Mucosa of descending colon (tissue), 3 donors: ENCODE results near the gene NXF1. TPM values are rescaled to one million over a fixed set of nuclear protein-coding genes. Genes with fewer than 3 reads are reported as not detected.

Experiments
- ATAC-seq: fragments of 200-7000 bp; cut with Tn5 transposase; one replicate; pipeline ENCODE4 v1.9.1; 2020; ENCODE audit warnings: mild to moderate bottlenecking, moderate library complexity
- DNase-seq, 3 donors: peaks; one replicate each; pipeline ENCODE4 v3.0.0-alpha.2; 2020
- H3K36me3 ChIP-seq: fragments of 200-600 bp; one replicate; pipeline ENCODE4 v1.8.0; 2021; ENCODE audit warnings: low read depth, mild to moderate bottlenecking
- H3K4me1 ChIP-seq: fragments of 200-600 bp; one replicate; pipeline ENCODE4 v1.8.0; 2021; ENCODE audit warnings: low read depth, mild to moderate bottlenecking
- H3K4me3 ChIP-seq: fragments of 200-600 bp; one replicate; pipeline ENCODE4 v1.8.0; 2021; ENCODE audit warnings: mild to moderate bottlenecking
- H3K9me3 ChIP-seq: fragments of 200-600 bp; one replicate; pipeline ENCODE4 v1.8.0; 2021; ENCODE audit warnings: mild to moderate bottlenecking
- CTCF ChIP-seq: fragments of 200-600 bp; IDR thresholded peaks from one replicate; pipeline ENCODE4 v1.8.0; 2022; ENCODE audit warnings: antibody characterized with exemption, mild to moderate bottlenecking
- intact Hi-C, 2 donors: fragments of 100-400 bp; cut with DNase I in 1 of 2; cut with micrococcal nuclease in 1 of 2; formaldehyde crosslinking; loops; one replicate each; pipeline versions ENCODE4 v1.11.0 to v1.11.1; 2022; cut with DNase I, micrococcal nuclease
- total RNA-seq, 3 donors: library from RNA; stranded (reverse); fragmentation: NEBNext Ultra II Directional in 2 of 3; extraction: Animal tissue kit (Norgen Biotek cat#: 25700) in 2 of 3; gene quantifications; one replicate each; pipeline versions ENCODE4 v1.2.1 to v1.2.4, GENCODE V29; 2021 to 2023
- donor health status: DM: no; HTN: no; CAD: no; lungs with moderate emphysema.
- donor health status: DM: no; HTN: no; CAD: no.
- donor health status: DM: no; HTN: yes; CAD: no.

NXF1 gene
- total RNA-seq, 3 donors from 2014 or later: 46.7 to 103 (median 55.0) TPM

GRCh38 chr11:62757846-62758788 is 47.1 kb downstream of the NXF1 start:
- no peaks in the 10 kb centered on the region for H3K9me3 ChIP-seq
- intact Hi-C loops: no loop called here
- no peaks in the 10 kb centered on the region for H3K36me3 ChIP-seq
- peaks cover 18% of the 10 kb centered on the region for H3K4me1 ChIP-seq
- DNase-seq (no peak), ATAC-seq (no peak)
- TF ChIP-seq CTCF: no peak
- H3K4me3 ChIP-seq: no peak overlapping the region

- intact Hi-C loops: no loop called here
- no peaks in the 10 kb centered on the region for H3K36me3 ChIP-seq
- no peak for ATAC-seq
- H3K4me1 ChIP-seq: peaks cover 13% of the 10 kb centered on the region
- no peaks in the 10 kb centered on the region for H3K9me3 ChIP-seq
- TF ChIP-seq CTCF: no peak
- no peak overlapping the region for H3K4me3 ChIP-seq
- no peak for DNase-seq
These were observed 50.1 kb downstream of the NXF1 start for GRCh38 chr11:62755086-62755615.

DNA sequence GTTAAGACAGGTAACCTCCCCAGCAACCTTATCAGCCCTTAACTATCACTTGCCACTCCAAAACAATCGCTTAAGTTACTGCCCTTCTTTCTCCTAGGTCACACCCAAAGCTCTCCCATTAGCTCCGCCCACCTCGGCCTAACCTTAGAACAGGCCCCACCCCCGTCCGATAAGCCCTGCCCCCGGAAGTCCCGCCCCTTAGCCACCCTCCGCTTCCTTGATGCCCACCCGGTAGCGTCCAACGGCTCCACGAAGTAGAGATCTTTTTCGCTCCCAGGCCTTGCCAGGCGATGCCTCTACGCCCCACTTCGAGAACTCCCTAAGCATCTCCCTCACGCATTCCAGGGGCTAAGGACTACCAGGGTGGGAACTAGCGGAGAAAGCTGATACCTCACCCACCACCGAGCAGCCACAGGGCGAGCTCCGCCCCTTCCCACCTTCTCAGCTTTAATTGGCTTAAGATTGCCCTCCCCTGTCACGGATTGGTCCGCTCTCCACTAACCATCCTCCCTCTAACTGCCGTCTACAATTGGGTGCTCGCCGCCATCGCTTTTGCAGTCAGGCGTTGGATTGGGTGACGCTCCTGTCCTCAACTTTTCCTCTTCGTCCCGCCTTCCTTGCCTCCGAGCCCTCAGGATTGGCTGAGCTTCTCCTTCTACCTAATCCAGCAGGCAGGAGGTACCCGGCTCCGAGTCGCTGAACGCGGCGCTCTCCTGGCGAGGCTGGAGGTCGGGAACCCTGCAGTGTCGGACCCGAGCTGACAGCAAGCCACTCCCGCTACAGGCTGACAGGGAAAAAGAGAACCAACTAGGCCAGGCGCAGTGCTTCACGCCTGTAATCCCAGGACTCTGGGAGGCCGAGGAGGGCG is 51.3 kb downstream of the NXF1 start, which contains the start of gene ZBTB3:
Gene ZBTB3 (minus strand): TSS at position 425 of the 868 bp plus-strand sequence. CDS start 496 bp downstream, outside the sequence.
- ATAC-seq (peak; percentile 96), DNase-seq (peak; percentile 97 to 98 (median 97))
- Histone ChIP-seq H3K4me1 (peaks cover 13% of the 10 kb centered on the region), H3K4me3 (peak within 1 kb of the TSS; percentile 16), H3K36me3 (no peaks in the 10 kb centered on the region), H3K9me3 (no peaks in the 10 kb centered on the region)
- intact Hi-C loops: no loop called here
- TF ChIP-seq CTCF: no peak

DNA sequence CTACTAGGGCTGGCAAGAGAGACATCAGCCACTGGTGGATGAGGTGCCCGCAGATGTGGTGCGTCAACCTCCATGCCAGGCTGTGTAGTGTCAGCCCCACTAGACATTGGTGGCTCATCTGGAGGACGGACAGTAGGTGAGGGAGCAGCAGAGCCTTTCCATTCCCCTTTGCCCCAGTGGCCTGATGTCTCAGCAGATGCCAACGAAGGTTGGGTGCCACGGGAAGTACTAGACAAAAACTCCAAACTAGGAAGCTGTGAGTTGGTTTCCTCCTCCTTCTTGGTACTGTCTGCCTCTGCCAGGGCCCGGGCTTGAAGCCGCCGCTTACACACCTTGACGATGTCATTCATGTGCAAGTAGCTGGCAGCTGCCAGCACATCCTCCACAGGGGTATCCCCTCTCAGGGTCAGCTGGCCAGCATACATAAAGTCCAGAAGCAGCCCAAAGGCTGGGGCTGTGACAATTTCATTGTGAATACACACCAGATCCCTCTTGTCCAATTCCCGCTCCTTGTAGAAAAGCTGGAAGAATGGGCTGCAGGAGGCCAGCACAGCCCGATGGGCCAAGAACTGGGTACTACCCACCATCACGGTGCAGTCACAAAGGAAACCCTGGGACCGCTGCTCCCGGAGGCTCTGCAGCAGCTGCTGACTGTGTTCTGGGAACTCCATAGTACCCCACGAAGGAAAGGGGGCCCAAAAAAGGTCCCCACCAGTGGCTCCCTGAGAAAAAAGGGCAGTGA is 52.1 kb downstream of the NXF1 start:
- TF ChIP-seq CTCF: no peak
- peaks cover 13% of the 10 kb centered on the region for H3K4me1 ChIP-seq

More for the DNA sequence above, 52.1 kb downstream of the NXF1 start:
- DNase-seq (peak; percentile 28 to 54 (median 41)), ATAC-seq (no peak)
- Histone ChIP-seq H3K9me3 (no peaks in the 10 kb centered on the region), H3K36me3 (no peaks in the 10 kb centered on the region), H3K4me3 (peak overlapping the region; percentile 16)
- intact Hi-C loops: no loop called here
